Measurements from ENCODE around the gene IL1RAPL1. TPM values are rescaled to one million over a fixed set of nuclear protein-coding genes. Genes with fewer than 3 reads are reported as not detected.

IL1RAPL1 gene
- total and polyA plus RNA-seq, 8 donors: 0.60 to 1.4 (median 0.95) TPM; not detected in 2

GRCh38 chrX:29636331-29636730 lies 1049.1 kb downstream of the IL1RAPL1 start:
- DNase-seq (no peak), ATAC-seq (no peak)
- Histone ChIP-seq H3K4me3 (no peak overlapping the region), H3K9me3 (no peaks in the 10 kb centered on the region), H3K4me1 (no peaks in the 10 kb centered on the region), H3K27ac (no peak overlapping the region), H3K36me3 (no peaks in the 10 kb centered on the region), H3K27me3 (no peaks in the 10 kb centered on the region)
- TF ChIP-seq CTCF (IDR thresholded peaks at IDR 0.05): no peak
- intact Hi-C loops (cut with DNase I): no loop called here

DNA sequence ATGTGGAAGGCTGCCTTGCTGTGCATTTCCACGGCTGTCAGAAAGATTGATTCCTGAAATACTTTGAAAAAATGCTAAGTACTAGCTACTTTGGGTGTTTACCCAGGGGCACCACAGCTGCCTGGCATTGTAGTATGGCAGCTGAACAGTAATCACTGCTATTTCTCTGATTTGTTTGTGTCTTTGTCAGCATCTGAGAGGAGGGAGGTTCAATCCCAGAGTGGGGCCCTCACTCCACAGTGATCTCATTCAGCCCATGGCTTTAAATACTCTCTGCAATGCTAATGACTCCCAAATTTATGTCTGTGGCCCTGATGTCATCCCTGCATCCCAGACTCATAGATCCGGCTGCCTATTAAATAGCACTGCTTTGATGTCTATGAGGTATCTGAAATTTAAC lies 1052.9 kb downstream of the IL1RAPL1 start:
- no peaks in the 10 kb centered on the region for H3K27me3 ChIP-seq
- no peak overlapping the region for H3K27ac ChIP-seq
- H3K4me1 ChIP-seq: no peaks in the 10 kb centered on the region
- H3K9me3 ChIP-seq: no peaks in the 10 kb centered on the region
- ATAC-seq (no peak), DNase-seq (no peak)
- H3K4me3 ChIP-seq: no peak overlapping the region
- intact Hi-C loops (cut with DNase I): no loop called here
- TF ChIP-seq CTCF (IDR thresholded peaks at IDR 0.05): no peak
- H3K36me3 ChIP-seq: no peaks in the 10 kb centered on the region

DNA sequence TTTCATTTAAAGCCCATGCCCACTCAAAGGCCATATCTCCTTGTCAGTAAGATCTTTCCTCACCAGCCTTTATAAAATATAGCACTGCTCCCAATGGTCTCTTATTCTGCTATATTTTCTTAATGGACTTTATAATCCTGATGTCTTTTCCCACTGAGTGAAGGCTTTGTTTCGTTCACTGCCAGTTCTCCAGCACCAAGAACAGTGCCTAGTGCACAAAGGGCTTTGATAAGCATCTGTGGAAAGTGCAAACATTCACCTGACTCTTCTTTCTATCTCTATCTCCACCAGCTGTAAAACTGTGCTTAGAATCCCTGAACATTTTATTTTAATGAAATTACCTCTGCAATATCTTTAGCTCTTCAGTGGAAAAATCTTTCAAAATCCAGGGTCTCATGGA lies 1054.2 kb downstream of the IL1RAPL1 start:
- intact Hi-C loops (cut with DNase I): no loop called here
- Histone ChIP-seq H3K4me1 (no peaks in the 10 kb centered on the region), H3K9me3 (peaks cover 0 to under 1% of the 10 kb centered on the region in 2 donors), H3K36me3 (no peaks in the 10 kb centered on the region), H3K27ac (no peak overlapping the region), H3K27me3 (no peaks in the 10 kb centered on the region), H3K4me3 (no peak overlapping the region)
- DNase-seq: no peak
- no peak for ATAC-seq
- no peak for TF ChIP-seq CTCF (IDR thresholded peaks at IDR 0.05)

DNA sequence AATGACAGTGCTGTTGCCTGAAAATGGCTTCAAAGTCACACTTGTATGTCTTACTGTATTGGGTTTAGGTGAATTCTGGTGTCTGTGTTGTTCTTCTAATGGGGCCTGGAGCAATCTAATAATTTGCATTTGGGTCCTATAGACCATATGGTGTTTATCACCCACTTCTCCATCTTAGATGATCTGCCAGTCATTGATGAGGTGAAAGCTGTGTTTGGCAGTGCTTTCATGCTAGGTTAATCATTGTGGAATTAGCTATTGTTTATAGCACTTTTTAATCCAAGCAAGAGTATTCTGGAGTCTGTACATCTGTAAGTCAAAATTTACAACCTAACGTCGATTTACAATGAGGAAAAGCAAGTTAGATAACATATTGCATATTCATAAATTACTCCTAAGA lies 1055.9 kb downstream of the IL1RAPL1 start:
- Histone ChIP-seq H3K4me3 (no peak overlapping the region), H3K27ac (no peak overlapping the region), H3K9me3 (peaks cover 0 to 4% of the 10 kb centered on the region in 2 donors), H3K36me3 (no peaks in the 10 kb centered on the region), H3K27me3 (no peaks in the 10 kb centered on the region), H3K4me1 (no peaks in the 10 kb centered on the region)
- DNase-seq (peak in 1 of 4 donors; percentile 38), ATAC-seq (no peak)
- intact Hi-C loops (cut with DNase I): no loop called here
- TF ChIP-seq CTCF (IDR thresholded peaks at IDR 0.05): no peak

GRCh38 chrX:29648161-29648560 lies 1060.9 kb downstream of the IL1RAPL1 start:
- intact Hi-C loops (cut with DNase I): no loop called here
- Histone ChIP-seq H3K4me1 (no peaks in the 10 kb centered on the region), H3K36me3 (no peaks in the 10 kb centered on the region), H3K27ac (no peak overlapping the region), H3K9me3 (peaks cover 0 to 4% of the 10 kb centered on the region in 2 donors), H3K4me3 (no peak overlapping the region), H3K27me3 (no peaks in the 10 kb centered on the region)
- no peak for TF ChIP-seq CTCF (IDR thresholded peaks at IDR 0.05)
- no peak for ATAC-seq
- no peak for DNase-seq
